HL-60 (cell line): ENCODE measurements around the gene CRIM1.
A peak's percentile ranks its signal among the peaks of the same experiment; 100 is the strongest.

Experiments used
- DNase-seq, 2 experiments: peaks; one replicate each; pipeline ENCODE4 v3.0.0-alpha.2; 2010 to 2020; ENCODE audit warnings: low read depth in 1 of 2, low spot score in 1 of 2
- H3K27ac ChIP-seq: fragments of 250-450 bp; sonication (Bioruptor Pico); replicated peaks from 2 replicates; pipeline ENCODE4 v1.5.1; 2020; ENCODE audit warnings: mild to moderate bottlenecking, moderate library complexity
- H3K27me3 ChIP-seq: fragments of 250-450 bp; sonication (Bioruptor Pico); 2 replicates; pipeline ENCODE4 v1.5.1; 2021; ENCODE audit warnings: mild to moderate bottlenecking, moderate library complexity; ENCODE audit not compliant: insufficient read depth, poor library complexity, severe bottlenecking
- H3K4me3 ChIP-seq: replicated peaks from 2 replicates; pipeline ENCODE4 v1.5.1; 2011; ENCODE audit warnings: mild to moderate bottlenecking, control low read depth, low read length; ENCODE audit not compliant: insufficient read depth
- CTCF ChIP-seq: IDR thresholded peaks from one replicate; pipeline ENCODE4 v1.5.1; 2011; ENCODE audit warnings: low read length, control low read depth, inconsistent platforms; ENCODE audit not compliant: insufficient read depth
- GABPA ChIP-seq: IDR thresholded peaks from 2 replicates; pipeline ENCODE4 v1.6.1; 2012; ENCODE audit warnings: low read depth
- POLR2AphosphoS5 ChIP-seq: IDR thresholded peaks from 2 replicates; pipeline ENCODE4 v1.6.1; 2012; ENCODE audit warnings: low read depth
- REST ChIP-seq: IDR thresholded peaks from 2 replicates; pipeline ENCODE4 v1.6.1; 2012; ENCODE audit warnings: low read depth; ENCODE audit not compliant: insufficient replicate concordance
- SPI1 ChIP-seq: IDR thresholded peaks from 2 replicates; pipeline ENCODE4 v1.6.1; 2012; ENCODE audit warnings: low read depth, mild to moderate bottlenecking, borderline replicate concordance

CRIM1 gene

GRCh38 chr2:36351291-36351690 is 4.3 kb upstream of the CRIM1 start:
- no peak for TF ChIP-seq POLR2AphosphoS5
- TF ChIP-seq GABPA: no peak
- no peak for TF ChIP-seq SPI1
- TF ChIP-seq REST: no peak
- TF ChIP-seq CTCF: no peak
- H3K4me3 ChIP-seq: no peak overlapping the region
- no peak overlapping the region for H3K27ac ChIP-seq

GRCh38 chr2:36351736-36352349 is 3.7 kb upstream of the CRIM1 start:
- peak in 1 of 2 experiments; percentile 20 for DNase-seq
- Histone ChIP-seq H3K4me3 (no peak overlapping the region), H3K27ac (no peak overlapping the region), H3K27me3 (peaks cover 6% of the 10 kb centered on the region)
- TF ChIP-seq SPI1: no peak
- TF ChIP-seq CTCF: peak; percentile 33
- TF ChIP-seq GABPA: no peak
- no peak for TF ChIP-seq REST
- no peak for TF ChIP-seq POLR2AphosphoS5

More at GRCh38 chr2:36351291-36351690, 4.3 kb upstream of the CRIM1 start:
- DNase-seq: no peak
- H3K27me3 ChIP-seq: peaks cover 6% of the 10 kb centered on the region

GRCh38 chr2:36352701-36353100 is 2.9 kb upstream of the CRIM1 start:
- Histone ChIP-seq H3K4me3 (no peak overlapping the region), H3K27ac (no peak overlapping the region), H3K27me3 (peaks cover 6% of the 10 kb centered on the region)
- DNase-seq: no peak
- TF ChIP-seq REST: no peak
- no peak for TF ChIP-seq GABPA
- TF ChIP-seq POLR2AphosphoS5: no peak
- TF ChIP-seq CTCF: no peak
- no peak for TF ChIP-seq SPI1
